RWPE2 (cell line): ENCODE measurements around the gene DGKI.

ENCODE experiments used
- ATAC-seq: fragments of 200-7000 bp; cut with Tn5 transposase; 3 replicates; pipeline ENCODE4 v1.9.1; 2021; ENCODE audit warnings: low read depth
- DNase-seq: peaks from one replicate; pipeline ENCODE4 v3.0.0-alpha.2; 2020; ENCODE audit warnings: low spot score
- H3K27ac ChIP-seq: fragments of 450-650 bp; 2 replicates; pipeline ENCODE4 v1.5.1; 2017; ENCODE audit warnings: mild to moderate bottlenecking; ENCODE audit not compliant: poor library complexity, severe bottlenecking
- H3K27me3 ChIP-seq: fragments of 250-450 bp; sonication (Bioruptor Pico); 2 replicates; pipeline ENCODE4 v1.5.1; 2021; ENCODE audit warnings: mild to moderate bottlenecking, moderate library complexity; ENCODE audit not compliant: insufficient read depth, poor library complexity, severe bottlenecking
- H3K36me3 ChIP-seq: fragments of 250-450 bp; sonication (Bioruptor Pico); 2 replicates; pipeline ENCODE4 v1.5.1; 2020; ENCODE audit warnings: low read depth, mild to moderate bottlenecking, moderate library complexity
- H3K4me1 ChIP-seq: fragments of 250-450 bp; sonication (Bioruptor Pico); 2 replicates; pipeline ENCODE4 v1.5.1; 2021; ENCODE audit warnings: mild to moderate bottlenecking, moderate library complexity; ENCODE audit not compliant: insufficient read depth, poor library complexity, severe bottlenecking
- H3K4me3 ChIP-seq: fragments of 250-450 bp; sonication (Bioruptor Pico); 2 replicates; pipeline ENCODE4 v1.5.1; 2021; ENCODE audit warnings: mild to moderate bottlenecking, moderate library complexity; ENCODE audit not compliant: severe bottlenecking
- H3K9me3 ChIP-seq: fragments of 250-450 bp; sonication (Bioruptor Pico); 2 replicates; pipeline ENCODE4 v1.5.1; 2021; ENCODE audit warnings: mild to moderate bottlenecking, moderate library complexity; ENCODE audit not compliant: severe bottlenecking
- CTCF ChIP-seq: fragments of 450-650 bp; IDR thresholded peaks from one replicate; pipeline ENCODE4 v1.5.1; 2017; ENCODE audit warnings: mild to moderate bottlenecking, moderate library complexity; ENCODE audit not compliant: poor library complexity, severe bottlenecking

Gene DGKI

GRCh38 chr7:137850571-137850970 lies 3.8 kb upstream of the DGKI start:
- Histone ChIP-seq H3K27me3 (peaks cover 29% of the 10 kb centered on the region), H3K4me3 (no peak overlapping the region), H3K9me3 (no peaks in the 10 kb centered on the region), H3K27ac (no peak overlapping the region), H3K4me1 (no peaks in the 10 kb centered on the region), H3K36me3 (no peaks in the 10 kb centered on the region)
- TF ChIP-seq CTCF, result no peak
- DNase-seq (no peak), ATAC-seq (no peak)

- ATAC-seq, result no peak
- H3K27me3 ChIP-seq, result peaks cover 45% of the 10 kb centered on the region
- no peak overlapping the region for H3K4me3 ChIP-seq
- no peak overlapping the region for H3K27ac ChIP-seq
- H3K9me3 ChIP-seq, result no peaks in the 10 kb centered on the region
- no peak for TF ChIP-seq CTCF
- no peaks in the 10 kb centered on the region for H3K36me3 ChIP-seq
- no peak for DNase-seq
- no peaks in the 10 kb centered on the region for H3K4me1 ChIP-seq
These were observed 1.3 kb upstream of the DGKI start for GRCh38 chr7:137848095-137848494.

- H3K27ac ChIP-seq, result no peak overlapping the region
- H3K36me3 ChIP-seq, result no peaks in the 10 kb centered on the region
- no peaks in the 10 kb centered on the region for H3K9me3 ChIP-seq
- no peak for TF ChIP-seq CTCF
- H3K4me1 ChIP-seq, result no peaks in the 10 kb centered on the region
- no peak overlapping the region for H3K4me3 ChIP-seq
- H3K27me3 ChIP-seq, result peaks cover 45% of the 10 kb centered on the region
- no peak for DNase-seq
- ATAC-seq, result no peak
These were observed 835 bp upstream of the DGKI start for GRCh38 chr7:137847568-137848050.

GRCh38 chr7:137846549-137846826 lies 286 bp downstream of the DGKI start:
- H3K27me3 ChIP-seq, result peaks cover 45% of the 10 kb centered on the region
- H3K9me3 ChIP-seq, result no peaks in the 10 kb centered on the region
- H3K4me3 ChIP-seq, result peak overlapping the region; percentile 25

More at GRCh38 chr7:137846549-137846826, 286 bp downstream of the DGKI start:
- DNase-seq, result no peak
- no peaks in the 10 kb centered on the region for H3K36me3 ChIP-seq
- peak; percentile 17; the same call in 1 of the 3 replicates for ATAC-seq
- H3K4me1 ChIP-seq, result no peaks in the 10 kb centered on the region
- no peak overlapping the region for H3K27ac ChIP-seq
- TF ChIP-seq CTCF, result no peak
